Muscle of arm (tissue), 12 donors: ENCODE data around the gene PLPP2. TPM values are rescaled to one million over a fixed set of nuclear protein-coding genes. Genes with fewer than 3 reads are reported as not detected.

Experiments
- DNase-seq: peaks from one replicate; pipeline ENCODE4 v3.0.0-alpha.2; 2013
- polyA plus RNA-seq, 12 donors: library from polyadenylated mRNA; unstranded; fragments of 120-200 nt; gene quantifications; one replicate each; pipeline ENCODE4 v1.2.1, GENCODE V29; 2013; ENCODE audit not compliant: insufficient read length in 12 of 12

Gene PLPP2
- polyA plus RNA-seq, 12 donors, result 0.23 to 1.6 (median 0.37) TPM; not detected in 2

GRCh38 chr19:294341-294945 lies 3.2 kb upstream of the PLPP2 start:
- DNase-seq, result no peak

- DNase-seq, result no peak
Measured at GRCh38 chr19:293436-294110, 2.4 kb upstream of the PLPP2 start.

GRCh38 chr19:292951-293350 lies 1.7 kb upstream of the PLPP2 start:
- no peak for DNase-seq

- no peak for DNase-seq
Measured at GRCh38 chr19:292281-292884, 1.2 kb upstream of the PLPP2 start.

- no peak for DNase-seq
Measured at GRCh38 chr19:291561-292280, 518 bp upstream of the PLPP2 start.

- no peak for DNase-seq
Measured at GRCh38 chr19:290372-291005, 714 bp downstream of the PLPP2 start.

- DNase-seq, result no peak
Measured at GRCh38 chr19:289651-290371, 1.4 kb downstream of the PLPP2 start.

GRCh38 chr19:288911-289310 lies 2.3 kb downstream of the PLPP2 start:
- DNase-seq, result no peak

GRCh38 chr19:287381-287871 lies 3.8 kb downstream of the PLPP2 start:
- no peak for DNase-seq

GRCh38 chr19:283395-283794 lies 7.8 kb downstream of the PLPP2 start:
- no peak for DNase-seq

- no peak for DNase-seq
Measured at GRCh38 chr19:282501-282900, 8.7 kb downstream of the PLPP2 start.

GRCh38 chr19:281992-282391 lies 9.2 kb downstream of the PLPP2 start:
- no peak for DNase-seq

GRCh38 chr19:281156-281853 lies 9.9 kb downstream of the PLPP2 start:
- DNase-seq, result no peak

GRCh38 chr19:280541-281009 lies 10.6 kb downstream of the PLPP2 start:
- DNase-seq, result no peak

GRCh38 chr19:279656-280055 lies 11.5 kb downstream of the PLPP2 start:
- DNase-seq, result no peak

- no peak for DNase-seq
Measured at GRCh38 chr19:279231-279630, 12.0 kb downstream of the PLPP2 start.

GRCh38 chr19:277581-278165 lies 13.5 kb downstream of the PLPP2 start:
- DNase-seq, result peak; percentile 36

GRCh38 chr19:277131-277530 lies 14.1 kb downstream of the PLPP2 start:
- DNase-seq, result no peak

- no peak for DNase-seq
Measured at GRCh38 chr19:275958-276646, 15.1 kb downstream of the PLPP2 start.

GRCh38 chr19:275000-275399 lies 16.2 kb downstream of the PLPP2 start:
- no peak for DNase-seq
